HG02970 (cell line): ENCODE results near the gene TDRD3.
"Not testable (repeated sequence)": the region's sequence is repeated elsewhere in the genome, so short reads cannot be mapped to it uniquely, and the experiment has no call there.

Experiments
- ATAC-seq: cut with Tn5 transposase; IDR thresholded peaks from one replicate; pipeline ENCODE4 v1.9.1; 2021; ENCODE audit warnings: mild to moderate bottlenecking, moderate library complexity, moderate number of reproducible peaks; ENCODE audit not compliant: unreplicated experiment, low FRiP score

TDRD3 gene

GRCh38 chr13:60396783-60397703, at the start of gene TDRD3:
Gene TDRD3, plus strand, starts transcription at chr13:60397220. Its CDS starts 145 bp downstream, at chr13:60397365.
- peak; percentile 72 for ATAC-seq

DNA sequence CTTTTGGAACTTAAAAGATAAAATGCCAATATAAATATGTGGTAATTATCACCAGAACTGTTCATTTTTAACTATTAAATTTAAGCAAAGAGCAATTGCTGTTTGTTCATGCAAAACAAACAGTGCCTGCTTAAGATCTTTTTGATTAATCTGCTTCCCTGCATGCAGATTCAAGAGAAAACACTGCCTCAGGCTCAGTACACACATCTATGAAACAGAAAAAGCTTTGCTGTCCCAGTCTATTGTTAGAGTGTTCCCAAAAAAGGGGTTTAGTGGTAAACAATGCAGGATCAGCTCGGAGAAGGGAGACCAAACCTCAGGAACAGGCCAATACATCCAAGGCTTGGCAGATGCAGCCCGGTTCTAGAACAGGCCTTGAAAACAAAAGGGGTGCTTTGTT, 49.3 kb upstream of the TDRD3 start:
- ATAC-seq = no peak

DNA sequence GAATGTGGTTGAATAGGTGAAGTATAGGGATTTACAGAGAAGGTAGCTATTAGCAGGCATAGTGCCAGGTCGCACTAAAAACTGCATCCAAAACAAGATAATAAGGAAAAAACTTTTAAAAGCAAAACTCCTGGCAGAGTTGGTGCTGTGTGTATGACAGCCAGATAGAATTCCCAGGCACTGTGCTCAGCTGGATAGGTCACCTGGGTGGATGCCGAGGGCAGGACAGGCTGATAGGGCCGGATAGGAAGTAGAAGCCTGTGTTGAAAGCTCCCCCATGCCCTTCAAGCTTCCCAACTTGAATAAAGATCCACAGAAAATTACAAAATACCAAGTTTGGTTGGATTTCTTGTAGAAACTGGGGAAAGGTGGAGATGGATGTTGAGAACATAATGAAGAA, 48.9 kb upstream of the TDRD3 start:
- no peak for ATAC-seq

DNA sequence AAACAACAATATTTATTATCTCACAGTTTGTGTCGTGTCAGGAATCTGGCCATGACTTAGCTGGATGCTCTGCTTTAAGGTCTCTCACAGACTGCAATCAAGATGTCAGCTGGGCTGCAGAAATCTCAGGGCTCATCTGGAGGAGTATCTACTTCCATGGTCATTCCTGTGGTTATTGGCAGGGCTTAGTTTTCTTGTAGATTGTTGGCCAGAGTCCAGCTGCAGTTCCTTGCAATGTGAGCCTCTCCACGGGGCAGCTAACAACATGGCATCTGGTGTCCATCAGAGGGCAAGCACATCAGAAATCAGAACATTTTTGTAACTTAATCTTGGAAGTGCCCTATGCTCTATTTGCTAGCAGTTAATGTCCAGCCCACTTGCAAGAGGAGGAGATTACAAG, 45.7 kb upstream of the TDRD3 start:
- ATAC-seq = no peak

GRCh38 chr13:60351855-60352615, 45.0 kb upstream of the TDRD3 start:
- no peak for ATAC-seq

DNA sequence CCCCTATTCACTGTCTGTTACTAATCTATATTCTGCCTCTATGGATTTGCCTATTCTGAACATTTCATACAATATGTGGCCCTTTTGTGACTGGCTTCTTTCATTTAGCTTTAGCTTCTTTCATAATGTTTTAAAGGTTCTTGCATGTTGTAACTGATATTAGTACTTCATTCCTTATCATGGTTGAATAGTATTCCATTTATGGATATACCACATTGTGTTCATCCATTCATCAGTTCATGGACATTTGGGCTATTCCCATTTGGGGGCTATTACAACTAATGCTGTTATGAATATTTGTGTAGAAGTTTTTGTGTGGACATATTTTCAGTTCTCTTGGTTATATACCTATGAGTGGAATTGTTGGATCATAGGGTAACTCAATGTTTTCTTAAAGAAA, 44.4 kb upstream of the TDRD3 start:
- no peak for ATAC-seq

- ATAC-seq = no peak
Measured at GRCh38 chr13:60355056-60355455, 42.0 kb upstream of the TDRD3 start.

GRCh38 chr13:60356970-60357369, 40.0 kb upstream of the TDRD3 start:
- no peak for ATAC-seq

GRCh38 chr13:60358453-60358852, 38.6 kb upstream of the TDRD3 start:
- no peak for ATAC-seq

DNA sequence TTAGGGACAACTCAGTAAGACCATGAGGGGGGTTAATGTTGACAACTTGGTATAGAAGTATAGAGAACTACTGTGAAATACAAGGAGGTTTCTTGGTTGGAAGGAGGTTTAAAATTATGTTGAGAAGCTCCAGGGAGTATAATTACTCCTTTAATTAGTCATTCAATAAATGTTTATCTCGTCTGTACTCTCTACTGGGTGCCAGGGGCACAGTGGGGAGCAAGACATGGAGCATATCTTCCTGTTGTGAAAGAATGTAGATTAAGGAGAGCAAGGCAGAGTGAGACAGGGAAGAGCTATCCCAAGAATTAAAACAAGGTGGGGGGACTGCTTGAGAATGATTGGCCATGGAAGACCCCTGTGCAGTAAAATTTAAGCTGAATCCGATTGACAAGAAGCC, 33.7 kb upstream of the TDRD3 start:
- no peak for ATAC-seq

GRCh38 chr13:60369242-60369641, 27.8 kb upstream of the TDRD3 start:
- ATAC-seq = no peak

DNA sequence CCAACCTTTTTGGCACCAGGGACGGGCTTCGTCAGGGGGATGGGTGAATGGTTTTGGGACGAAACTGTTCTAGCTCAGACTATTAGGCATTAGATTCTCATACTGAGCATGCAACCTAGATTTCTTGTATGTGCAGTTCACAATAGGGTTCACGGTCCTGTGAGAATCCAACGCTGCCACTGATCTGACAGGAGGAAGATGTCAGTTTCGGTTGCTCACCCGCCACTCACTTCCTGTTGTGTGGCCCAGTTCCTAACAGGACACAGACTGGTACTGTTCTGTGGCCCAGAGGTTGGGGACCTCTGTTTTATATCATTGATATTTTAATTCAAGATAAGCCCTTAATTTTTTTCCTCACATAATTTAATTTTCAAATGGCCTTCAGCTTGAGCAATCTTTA, 26.7 kb upstream of the TDRD3 start:
- no peak for ATAC-seq

- no peak for ATAC-seq
Measured at GRCh38 chr13:60372141-60372540, 24.9 kb upstream of the TDRD3 start.

DNA sequence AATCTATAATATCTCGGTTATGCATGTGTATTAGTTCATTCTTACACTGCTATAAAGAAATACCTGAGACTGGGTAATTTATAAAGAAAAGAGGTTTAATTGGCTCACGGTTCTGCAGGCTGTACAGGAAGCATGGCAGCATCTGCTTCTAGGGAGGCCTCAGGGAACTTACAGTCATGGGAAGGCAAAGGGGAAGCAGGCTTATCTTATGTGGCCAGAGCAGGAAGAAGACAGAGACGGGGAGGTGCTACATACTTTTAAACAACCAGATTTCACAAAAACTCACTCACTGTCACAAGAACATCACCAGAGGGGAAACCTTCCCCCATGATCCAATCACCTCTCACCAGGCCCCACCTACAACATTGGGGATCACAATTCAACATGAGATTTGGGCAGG, 17.7 kb upstream of the TDRD3 start:
- ATAC-seq = not testable (repeated sequence)

- ATAC-seq = no peak
Measured at GRCh38 chr13:60379837-60380565, 17.0 kb upstream of the TDRD3 start.

DNA sequence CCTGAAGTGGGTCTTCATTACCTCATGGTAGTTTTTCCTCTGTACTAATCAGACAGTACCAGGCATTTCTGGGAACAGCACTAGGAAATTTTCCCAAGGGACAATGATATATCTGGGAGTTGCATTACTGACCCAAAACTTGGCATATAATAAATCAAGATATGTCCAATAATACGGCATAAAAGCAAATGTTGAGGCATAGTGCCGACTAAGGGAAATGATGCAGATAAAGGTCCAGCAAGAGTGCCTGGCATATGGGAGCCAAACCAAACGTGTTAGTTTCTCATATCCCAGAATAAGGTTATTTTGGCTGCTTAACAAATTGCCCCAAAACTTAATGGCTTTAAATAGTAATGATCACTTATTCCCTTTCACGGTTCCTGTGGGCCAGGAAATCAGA, 12.1 kb upstream of the TDRD3 start:
- no peak for ATAC-seq

DNA sequence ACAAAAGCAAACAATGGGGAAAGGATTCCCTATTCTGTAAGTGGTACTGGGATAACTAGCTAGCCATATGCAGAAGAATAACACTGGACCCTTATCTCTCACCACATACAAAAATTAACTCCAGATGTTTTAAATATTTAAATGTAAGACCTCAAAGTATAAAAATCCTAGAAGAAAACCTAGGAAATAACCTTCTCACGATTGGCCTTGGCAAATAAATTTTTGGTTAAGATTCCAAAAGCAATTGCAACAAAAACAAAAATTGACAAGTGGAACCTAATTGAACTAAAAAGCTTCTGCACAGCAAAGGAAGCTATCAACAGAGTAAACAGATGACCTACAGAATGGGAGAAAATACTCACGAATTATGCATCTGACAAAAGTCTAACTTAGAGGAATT, 10.8 kb upstream of the TDRD3 start:
- no peak for ATAC-seq

DNA sequence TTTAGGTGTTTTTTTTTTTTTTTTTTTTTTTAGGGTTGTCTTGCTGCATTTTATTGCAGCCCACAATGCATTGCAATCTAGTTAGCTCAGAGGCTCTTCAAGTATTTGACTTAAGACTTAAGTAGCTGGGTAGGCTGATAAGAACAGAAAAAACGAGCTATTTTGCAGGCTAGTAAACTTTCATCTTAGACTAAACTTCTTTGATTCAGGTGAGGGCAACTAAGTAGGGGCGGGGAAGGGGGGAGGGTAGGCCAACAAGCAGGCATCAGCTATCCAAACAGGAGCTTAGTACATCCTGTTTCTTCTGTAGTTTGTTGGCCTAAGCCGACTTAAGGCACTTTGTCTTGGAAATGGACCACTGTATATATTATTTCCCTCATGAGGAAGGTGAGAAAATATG, 4.9 kb upstream of the TDRD3 start:
- ATAC-seq = no peak

- peak; percentile 73 for ATAC-seq
Measured at GRCh38 chr13:60395971-60396782, 843 bp upstream of the TDRD3 start.

DNA sequence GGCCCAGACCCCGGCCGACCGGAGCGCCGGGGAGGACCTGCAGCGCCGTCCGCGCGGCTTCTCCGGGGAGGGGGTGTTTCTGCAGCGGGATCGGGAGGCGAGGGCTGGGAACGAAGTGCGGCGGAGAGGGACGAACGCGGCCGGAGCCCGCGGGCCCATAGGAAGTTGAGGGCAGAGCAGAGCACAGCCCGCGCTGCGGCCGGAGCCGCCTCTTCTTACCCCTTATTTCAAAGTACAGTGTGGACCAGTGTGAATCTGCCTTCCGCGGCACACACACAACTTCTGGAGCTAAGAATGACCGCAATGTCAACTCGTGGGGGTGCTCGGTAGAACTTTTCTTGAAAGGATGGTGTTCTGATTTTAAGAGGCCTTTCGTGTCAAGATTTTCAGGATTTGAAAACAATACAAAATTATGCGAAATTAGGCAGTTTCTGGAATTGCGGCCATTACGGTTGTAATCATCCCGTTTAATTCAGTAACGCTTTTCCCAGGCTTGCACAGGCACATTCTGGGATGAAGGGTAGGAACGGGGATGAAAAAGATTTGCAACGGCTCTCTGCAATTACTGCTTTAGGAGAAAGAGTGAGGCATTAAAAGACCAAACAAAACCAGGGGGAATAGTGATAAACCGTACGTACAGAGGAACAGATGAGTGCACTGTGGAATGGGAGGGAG, 821 bp downstream of the TDRD3 start:
- peak; percentile 23 for ATAC-seq
